HepG2 (cell line): ENCODE measurements around the gene STAT4. TPM values are rescaled to one million over a fixed set of nuclear protein-coding genes. Genes with fewer than 3 reads are reported as not detected.
A peak's percentile ranks its signal among the peaks of the same experiment; 100 is the strongest.

ENCODE experiments used
- ATAC-seq: fragments of 200-7000 bp; cut with Tn5 transposase; 3 replicates; pipeline ENCODE4 v1.9.1; 2020; ENCODE audit warnings: mild to moderate bottlenecking, moderate library complexity
- BruUV-seq: library from RNA; stranded (reverse); fragments of 400-500 nt; replicated peaks from 2 replicates; lab custom pipeline; 2021; lab: Mats Ljungman, UMichigan
- CTCF ChIA-PET: fragments of 300-600 bp; formaldehyde crosslinking; extraction: SDS; loops from one replicate; lab custom pipeline; 2021; ENCODE audit warnings: low total read pairs, inconsistent platforms, low intra/inter-chr PET ratio; lab: Yijun Ruan, JAX
- POLR2A ChIA-PET: fragments of 350-600 bp; sonication (Branson Sonifier 250); formaldehyde crosslinking; loops from one replicate; lab custom pipeline; 2020; ENCODE audit warnings: antibody characterized with exemption, inconsistent platforms; lab: Yijun Ruan, JAX
- DNase-seq: peaks from one replicate; pipeline ENCODE4 v3.0.0-alpha.2; 2015; ENCODE audit warnings: low spot score
- FAIRE-seq: peaks from 3 replicates; lab custom pipeline; 2011; peaks lifted over from hg19 to GRCh38; lab: Jason Lieb, UNC
- H2AFZ ChIP-seq: one replicate; pipeline ENCODE4 v1.6.1; 2011; ENCODE audit warnings: low read length, inconsistent platforms
- H3K27ac ChIP-seq: fragments of 300-600 bp; 3 replicates; pipeline ENCODE4 v1.8.0; 2011; ENCODE audit warnings: mixed run types, mild to moderate bottlenecking, mixed read lengths, low read length, inconsistent platforms; ENCODE audit not compliant: insufficient read depth; ENCODE audit errors: extremely low read length
- H3K27me3 ChIP-seq, 2 experiments: fragments of 200-600 bp in 1 of 2; 2 replicates in 1 of 2; 3 replicates in 1 of 2; pipeline versions ENCODE4 v1.6.0 to v1.8.0; 2011; ENCODE audit warnings: low read length in 2 of 2, mild to moderate bottlenecking in 2 of 2, moderate library complexity in 2 of 2, inconsistent platforms in 1 of 2; ENCODE audit not compliant: insufficient read depth in 2 of 2, control insufficient read depth in 1 of 2
- H3K36me3 ChIP-seq, 2 experiments: fragments of 200-600 bp in 1 of 2; replicated peaks in 1 of 2; 2 replicates in 1 of 2; 3 replicates in 1 of 2; pipeline versions ENCODE4 v1.5.1 to v1.8.0; 2011; ENCODE audit warnings: low read length in 2 of 2, inconsistent platforms in 1 of 2; ENCODE audit not compliant: insufficient read depth in 2 of 2, control insufficient read depth in 1 of 2
- H3K4me1 ChIP-seq: 2 replicates; pipeline ENCODE4 v1.5.1; 2012; ENCODE audit warnings: low read length, inconsistent platforms; ENCODE audit not compliant: insufficient read depth
- H3K4me2 ChIP-seq: 2 replicates; pipeline ENCODE4 v1.6.0; 2011; ENCODE audit warnings: low read depth, low read length, inconsistent platforms
- H3K4me3 ChIP-seq, 3 experiments: fragments of 200-600 bp in 1 of 3; sonication (generic), shearing (Covaris generic) in 1 of 3; replicated peaks in 1 of 3; 2 replicates each; pipeline ENCODE4 v1.5.1; 2011 to 2016; ENCODE audit warnings: low read length in 3 of 3, inconsistent platforms in 2 of 3, low read depth in 2 of 3, mild to moderate bottlenecking in 2 of 3, control low read depth in 1 of 3, mixed read lengths in 1 of 3; ENCODE audit not compliant: insufficient read depth in 1 of 3
- H3K79me2 ChIP-seq: one replicate; pipeline ENCODE4 v1.6.1; 2011; ENCODE audit warnings: low read length, inconsistent platforms; ENCODE audit not compliant: insufficient read depth
- H3K9ac ChIP-seq: 2 replicates; pipeline ENCODE4 v1.6.0; 2011; ENCODE audit warnings: mild to moderate bottlenecking, low read depth, low read length, inconsistent platforms; ENCODE audit not compliant: insufficient read depth
- H3K9me3 ChIP-seq: 2 replicates; pipeline ENCODE4 v1.5.1; 2012; ENCODE audit warnings: mild to moderate bottlenecking, low read length
- H4K20me1 ChIP-seq: 2 replicates; pipeline ENCODE4 v1.6.0; 2011; ENCODE audit warnings: inconsistent platforms, mild to moderate bottlenecking, low read length, moderate library complexity; ENCODE audit not compliant: insufficient read depth
- BRCA1 ChIP-seq: sonication (generic); formaldehyde crosslinking; IDR thresholded peaks from 2 replicates; pipeline ENCODE4 v1.4.0; 2020; ENCODE audit warnings: missing genetic modification reagents
- BRD4 ChIP-seq: sonication (generic); formaldehyde crosslinking; IDR thresholded peaks from 2 replicates; pipeline ENCODE4 v1.4.0; 2020; ENCODE audit warnings: missing genetic modification reagents
- CEBPB ChIP-seq: IDR thresholded peaks from 2 replicates; pipeline ENCODE4 v1.6.1; 2011; ENCODE audit warnings: low read depth, low read length, improper control_type of control experiment, borderline replicate concordance
- CEBPG ChIP-seq: IDR thresholded peaks from 2 replicates; pipeline ENCODE4 v1.6.1; 2016
- CREM ChIP-seq, 2 experiments: sonication (generic) in 1 of 2; formaldehyde crosslinking in 1 of 2; IDR thresholded peaks; 2 replicates each; pipeline versions ENCODE4 v1.4.0 to v1.6.1; 2016 to 2020; ENCODE audit warnings: antibody characterized with exemption in 1 of 2, mild to moderate bottlenecking in 1 of 2, missing genetic modification reagents in 1 of 2
- HES4 ChIP-seq: sonication (generic); formaldehyde crosslinking; IDR thresholded peaks from 2 replicates; pipeline ENCODE4 v1.9.0; 2021; ENCODE audit warnings: mild to moderate bottlenecking, missing genetic modification reagents, borderline replicate concordance
- ISX ChIP-seq: sonication (generic); formaldehyde crosslinking; conservative IDR thresholded peaks from 2 replicates; pipeline ENCODE4 v1.5.0; 2020; ENCODE audit warnings: missing genetic modification reagents
- PCBP1 ChIP-seq: fragments of 200-400 bp; formaldehyde crosslinking; IDR thresholded peaks from 2 replicates; pipeline ENCODE4 v1.6.1; 2017; ENCODE audit warnings: mild to moderate bottlenecking, low read depth, low read length, borderline replicate concordance
- SETDB1 ChIP-seq: sonication (generic); formaldehyde crosslinking; IDR thresholded peaks from 2 replicates; pipeline ENCODE4 v1.5.1; 2020; ENCODE audit warnings: missing genetic modification reagents, mild to moderate bottlenecking, borderline replicate concordance
- WGBS: methylation state at CpG from one replicate; pipeline ENCODE4 v1.1.6; 2017; ENCODE audit warnings: low lambda C conversion rate; 5-methylcytosine and 5-hydroxymethylcytosine counted together
- in situ Hi-C: cut with HindIII; loops from 2 replicates; pipeline ENCODE4 v1.10.0; 2017; ENCODE audit warnings: low pct_unique_long_range_greater_than_20kb; ENCODE audit not compliant: extremely low pct_ligation_motif_present
- intact Hi-C: fragments of 100-400 bp; cut with micrococcal nuclease; formaldehyde crosslinking; loops from one replicate; pipeline ENCODE4 v1.10.0; 2022; ENCODE audit not compliant: unreplicated experiment
- polyA plus RNA-seq, 8 experiments: library from polyadenylated mRNA; depleted of rRNA in 3 of 8; stranded (reverse) in 7 of 8; unstranded in 1 of 8; fragments of >200 nt; fragmentation: Illumina TruSeq in 4 of 8; extraction: Trizol in 4 of 8; gene quantifications; 2 replicates each; pipeline versions ENCODE4 v1.2.1 to v1.2.3, GENCODE V29; 2011 to 2016; ENCODE audit warnings: low read depth in 4 of 8, missing spikeins in 1 of 8, mixed read lengths in 1 of 8; ENCODE audit not compliant: insufficient read depth in 1 of 8
- total RNA-seq, 5 experiments: library from RNA; depleted of rRNA; stranded (reverse); fragments of >200 nt; fragmentation: Illumina TruSeq; extraction: Trizol; gene quantifications; 2 replicates each; pipeline ENCODE4 v1.2.3, GENCODE V29; 2016; ENCODE audit warnings: low read depth in 1 of 5
- TF ChIP-seq, protein P1 (sequence below): sonication (generic); formaldehyde crosslinking; IDR thresholded peaks from 2 replicates; pipeline ENCODE4 v1.5.1; 2020; ENCODE audit warnings: mild to moderate bottlenecking, missing genetic modification reagents, moderate library complexity
- TF ChIP-seq, protein P2 (sequence below): sonication (generic); formaldehyde crosslinking; IDR thresholded peaks from 2 replicates; pipeline ENCODE4 v1.4.0; 2020; ENCODE audit warnings: missing genetic modification reagents
- TF ChIP-seq, protein P3 (sequence below): sonication (generic); formaldehyde crosslinking; IDR thresholded peaks from 2 replicates; pipeline ENCODE4 v1.8.0; 2022; ENCODE audit warnings: missing genetic modification reagents, mild to moderate bottlenecking, moderate library complexity, borderline replicate concordance

STAT4 gene
- total and polyA plus RNA-seq, 2 of the 13 experiments (the other 11 are each of a cell fraction or from before 2014, with no cell fraction given) = 0.37 TPM; not detected in 1

DNA sequence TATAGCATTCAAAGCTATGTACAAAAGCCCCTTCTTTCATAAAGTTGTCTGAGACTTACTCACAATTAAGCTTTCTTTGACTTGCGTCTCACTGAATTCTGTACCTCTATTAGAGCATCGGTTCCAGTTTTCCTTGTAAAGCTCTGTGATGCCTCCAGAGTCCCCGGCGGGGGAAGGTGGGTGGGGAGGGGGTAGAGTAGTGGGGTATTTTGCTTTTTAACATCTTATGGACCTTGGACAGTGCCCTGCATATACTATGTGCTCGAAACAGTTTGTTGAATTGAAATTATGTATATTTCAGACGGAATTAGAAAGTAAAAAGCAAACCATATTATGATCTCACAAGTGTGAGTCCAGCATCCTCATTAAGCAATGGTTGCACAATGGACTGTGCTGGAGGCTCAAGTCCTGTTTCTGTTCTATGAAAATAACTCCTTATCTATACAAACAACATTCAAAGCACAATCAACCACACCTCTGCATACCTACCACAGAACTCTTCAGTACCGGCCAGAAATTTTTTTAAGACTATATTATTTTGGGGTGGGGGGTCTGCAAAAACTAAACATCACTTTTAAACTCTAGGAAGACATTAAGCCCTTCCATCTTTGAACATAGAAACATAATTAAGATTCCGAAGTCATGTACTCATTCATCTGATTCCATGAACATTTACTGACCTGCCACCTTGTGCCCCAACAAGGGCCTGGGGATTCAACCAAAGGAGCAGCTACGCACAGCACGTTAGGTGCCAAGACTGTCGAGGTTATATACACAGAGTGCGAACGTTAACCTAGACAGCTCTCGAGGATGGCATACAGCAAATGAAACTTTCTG is 137.7 kb downstream of the STAT4 start:
- H3K9ac ChIP-seq = peak overlapping the region; percentile 80
- WGBS = 32% methylated on average over 14 of the region's 14 CpGs
- peak overlapping the region; percentile 81 to 92 (median 89) for H3K4me3 ChIP-seq
- BruUV-seq = TSS peak; percentile 60
- CTCF ChIA-PET = no interaction called here
- H3K9me3 ChIP-seq = no peaks in the 10 kb centered on the region
- peak overlapping the region; percentile 81 for H3K27ac ChIP-seq
- intact Hi-C loops (loop anchor here (1.0 to 10.0 kb wide), 4 partner anchors 8 to 678 kb away; no protein-coding TSS in a partner anchor), in situ Hi-C loops (no loop called here)
- peaks cover 29% of the 10 kb centered on the region for H3K4me1 ChIP-seq
- peak overlapping the region; percentile 87 for H3K4me2 ChIP-seq
- ATAC-seq (peak; percentile 24), DNase-seq (peak; percentile 31), FAIRE-seq (no peak)
- POLR2A ChIA-PET = interaction anchor here (1.6 to 1.9 kb wide), 2 partner anchors 7 to 204 kb away, joined by 6 to 10 read pairs; no protein-coding TSS in a partner anchor
- H3K79me2 ChIP-seq = peaks cover 17% of the 10 kb centered on the region
- H3K27me3 ChIP-seq = no peaks in the 10 kb centered on the region; a peak in 1 of 5 replicates
- H2AFZ ChIP-seq = no peak overlapping the region
- H4K20me1 ChIP-seq = no peaks in the 10 kb centered on the region
- peaks cover 6 to 28% of the 10 kb centered on the region in 2 experiments; a peak in 3 of 5 replicates for H3K36me3 ChIP-seq
- TF ChIP-seq BRCA1 (CRISPR knock-in tag) = no peak
- peak; percentile 96 for TF ChIP-seq CEBPB
- no peak for TF ChIP-seq HES4 (CRISPR knock-in tag)
- TF ChIP-seq SETDB1 (CRISPR knock-in tag) = 0 out of 2 replicates have a peak, but pooled peaks have one; percentile 74
- no peak for TF ChIP-seq ISX (CRISPR knock-in tag)
- 0 out of 2 replicates have a peak, but pooled peaks have one; percentile 15 for TF ChIP-seq CREM (IDR thresholded peaks at IDR 0.05)
- no peak for TF ChIP-seq CREM (CRISPR knock-in tag; IDR thresholded peaks at IDR 0.05)
- TF ChIP-seq, protein P1, sequence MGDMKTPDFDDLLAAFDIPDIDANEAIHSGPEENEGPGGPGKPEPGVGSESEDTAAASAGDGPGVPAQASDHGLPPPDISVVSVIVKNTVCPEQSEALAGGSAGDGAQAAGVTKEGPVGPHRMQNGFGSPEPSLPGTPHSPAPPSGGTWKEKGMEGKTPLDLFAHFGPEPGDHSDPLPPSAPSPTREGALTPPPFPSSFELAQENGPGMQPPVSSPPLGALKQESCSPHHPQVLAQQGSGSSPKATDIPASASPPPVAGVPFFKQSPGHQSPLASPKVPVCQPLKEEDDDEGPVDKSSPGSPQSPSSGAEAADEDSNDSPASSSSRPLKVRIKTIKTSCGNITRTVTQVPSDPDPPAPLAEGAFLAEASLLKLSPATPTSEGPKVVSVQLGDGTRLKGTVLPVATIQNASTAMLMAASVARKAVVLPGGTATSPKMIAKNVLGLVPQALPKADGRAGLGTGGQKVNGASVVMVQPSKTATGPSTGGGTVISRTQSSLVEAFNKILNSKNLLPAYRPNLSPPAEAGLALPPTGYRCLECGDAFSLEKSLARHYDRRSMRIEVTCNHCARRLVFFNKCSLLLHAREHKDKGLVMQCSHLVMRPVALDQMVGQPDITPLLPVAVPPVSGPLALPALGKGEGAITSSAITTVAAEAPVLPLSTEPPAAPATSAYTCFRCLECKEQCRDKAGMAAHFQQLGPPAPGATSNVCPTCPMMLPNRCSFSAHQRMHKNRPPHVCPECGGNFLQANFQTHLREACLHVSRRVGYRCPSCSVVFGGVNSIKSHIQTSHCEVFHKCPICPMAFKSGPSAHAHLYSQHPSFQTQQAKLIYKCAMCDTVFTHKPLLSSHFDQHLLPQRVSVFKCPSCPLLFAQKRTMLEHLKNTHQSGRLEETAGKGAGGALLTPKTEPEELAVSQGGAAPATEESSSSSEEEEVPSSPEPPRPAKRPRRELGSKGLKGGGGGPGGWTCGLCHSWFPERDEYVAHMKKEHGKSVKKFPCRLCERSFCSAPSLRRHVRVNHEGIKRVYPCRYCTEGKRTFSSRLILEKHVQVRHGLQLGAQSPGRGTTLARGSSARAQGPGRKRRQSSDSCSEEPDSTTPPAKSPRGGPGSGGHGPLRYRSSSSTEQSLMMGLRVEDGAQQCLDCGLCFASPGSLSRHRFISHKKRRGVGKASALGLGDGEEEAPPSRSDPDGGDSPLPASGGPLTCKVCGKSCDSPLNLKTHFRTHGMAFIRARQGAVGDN (CRISPR knock-in tag) = no peak
- no peak for TF ChIP-seq PCBP1
- TF ChIP-seq BRD4 = no peak
- TF ChIP-seq CEBPG (CRISPR knock-in tag) = peak; percentile 89
- TF ChIP-seq, protein P2, sequence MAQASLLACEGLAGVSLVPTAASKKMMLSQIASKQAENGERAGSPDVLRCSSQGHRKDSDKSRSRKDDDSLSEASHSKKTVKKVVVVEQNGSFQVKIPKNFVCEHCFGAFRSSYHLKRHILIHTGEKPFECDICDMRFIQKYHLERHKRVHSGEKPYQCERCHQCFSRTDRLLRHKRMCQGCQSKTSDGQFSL (CRISPR knock-in tag) = no peak
- TF ChIP-seq, protein P3, sequence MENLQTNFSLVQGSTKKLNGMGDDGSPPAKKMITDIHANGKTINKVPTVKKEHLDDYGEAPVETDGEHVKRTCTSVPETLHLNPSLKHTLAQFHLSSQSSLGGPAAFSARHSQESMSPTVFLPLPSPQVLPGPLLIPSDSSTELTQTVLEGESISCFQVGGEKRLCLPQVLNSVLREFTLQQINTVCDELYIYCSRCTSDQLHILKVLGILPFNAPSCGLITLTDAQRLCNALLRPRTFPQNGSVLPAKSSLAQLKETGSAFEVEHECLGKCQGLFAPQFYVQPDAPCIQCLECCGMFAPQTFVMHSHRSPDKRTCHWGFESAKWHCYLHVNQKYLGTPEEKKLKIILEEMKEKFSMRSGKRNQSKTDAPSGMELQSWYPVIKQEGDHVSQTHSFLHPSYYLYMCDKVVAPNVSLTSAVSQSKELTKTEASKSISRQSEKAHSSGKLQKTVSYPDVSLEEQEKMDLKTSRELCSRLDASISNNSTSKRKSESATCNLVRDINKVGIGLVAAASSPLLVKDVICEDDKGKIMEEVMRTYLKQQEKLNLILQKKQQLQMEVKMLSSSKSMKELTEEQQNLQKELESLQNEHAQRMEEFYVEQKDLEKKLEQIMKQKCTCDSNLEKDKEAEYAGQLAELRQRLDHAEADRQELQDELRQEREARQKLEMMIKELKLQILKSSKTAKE (CRISPR knock-in tag) = 0 out of 2 replicates have a peak, but pooled peaks have one; percentile 3
